ENCODE data around the gene RSAD2. TPM values are rescaled to one million over a fixed set of nuclear protein-coding genes. Genes with fewer than 3 reads are reported as not detected.

RSAD2 gene
- total RNA-seq, 1 experiment from 2014 or later = not detected

- TF ChIP-seq AR (CRISPR knock-in tag; IDR thresholded peaks at IDR 0.05) = no peak
- TF ChIP-seq ZNF416 (CRISPR knock-in tag; IDR thresholded peaks at IDR 0.05) = no peak
- no peak for TF ChIP-seq JUN (CRISPR knock-in tag; IDR thresholded peaks at IDR 0.05)
- TF ChIP-seq MAX (CRISPR knock-in tag; IDR thresholded peaks at IDR 0.05) = no peak
- no peak for TF ChIP-seq SMAD3 (CRISPR knock-in tag; IDR thresholded peaks at IDR 0.05; ENCODE audit: borderline replicate concordance)
- TF ChIP-seq NR2C2 (CRISPR knock-in tag; IDR thresholded peaks at IDR 0.05) = no peak
- TF ChIP-seq ZBTB43 (CRISPR knock-in tag; IDR thresholded peaks at IDR 0.05) = no peak
Measured at GRCh38 chr2:6927753-6928152, 50.2 kb downstream of the RSAD2 start (continued).

GRCh38 chr2:6928452-6928851 is 50.9 kb downstream of the RSAD2 start:
- CTCF ChIA-PET = interaction anchor here (1.3 kb wide), 1 partner anchor 12 kb away, joined by 3 read pairs; no protein-coding TSS in a partner anchor
- ATAC-seq (no peak), DNase-seq (ENCODE audit: low spot score) (no peak)
- no peak for TF ChIP-seq MAX (CRISPR knock-in tag; IDR thresholded peaks at IDR 0.05)
- no peak for TF ChIP-seq CDX4 (CRISPR knock-in tag; IDR thresholded peaks at IDR 0.05; ENCODE audit: borderline replicate concordance)
- no peak for TF ChIP-seq ZNF416 (CRISPR knock-in tag; IDR thresholded peaks at IDR 0.05)
- TF ChIP-seq ZNF425 (CRISPR knock-in tag; conservative IDR thresholded peaks at IDR 0.05) = no peak
- TF ChIP-seq ZNF232 (CRISPR knock-in tag; IDR thresholded peaks at IDR 0.05) = no peak
- TF ChIP-seq NR3C1 (CRISPR knock-in tag; conservative IDR thresholded peaks at IDR 0.05; ENCODE audit: low read depth) = no peak
- no peak for TF ChIP-seq ELF4 (CRISPR knock-in tag; IDR thresholded peaks at IDR 0.05; ENCODE audit: low read depth)
- no peak for TF ChIP-seq OVOL2 (CRISPR knock-in tag; IDR thresholded peaks at IDR 0.05; ENCODE audit: borderline replicate concordance)
- no peak for TF ChIP-seq ZBTB21 (CRISPR knock-in tag; IDR thresholded peaks at IDR 0.05; ENCODE audit: borderline replicate concordance)
- TF ChIP-seq ETV6 (CRISPR knock-in tag; IDR thresholded peaks at IDR 0.05) = no peak
- no peak for TF ChIP-seq NFE2L1 (CRISPR knock-in tag; IDR thresholded peaks at IDR 0.05)
- no peak for TF ChIP-seq E2F5 (CRISPR knock-in tag; IDR thresholded peaks at IDR 0.05)
- TF ChIP-seq ZNF263 (CRISPR knock-in tag; IDR thresholded peaks at IDR 0.05; ENCODE audit: low read depth) = no peak
- no peak for TF ChIP-seq CBFB (CRISPR knock-in tag; IDR thresholded peaks at IDR 0.05; ENCODE audit: low read depth)
- Mint-ChIP-seq H3K27ac (no peak overlapping the region), H3K36me3 (peaks cover 7% of the 10 kb centered on the region), H3K27me3 (ENCODE audit: low read depth) (no peaks in the 10 kb centered on the region), H3K4me1 (peaks cover 38% of the 10 kb centered on the region), H3K4me3 (no peak overlapping the region), H3K9me3 (peaks cover 15% of the 10 kb centered on the region)
- POLR2A ChIA-PET = no interaction called here

Measured in WTC11 (cell line).